Lung (tissue), 12 donors: ENCODE measurements around the gene ACBD5. TPM values are rescaled to one million over a fixed set of nuclear protein-coding genes. Genes with fewer than 3 reads are reported as not detected.

Experiments
- ATAC-seq: fragments of 200-7000 bp; cut with Tn5 transposase; one replicate; pipeline ENCODE4 v1.9.1; 2020; ENCODE audit warnings: moderate number of reproducible peaks; ENCODE audit not compliant: insufficient read depth, low FRiP score
- DNase-seq, 3 donors: peaks; one replicate each; pipeline ENCODE4 v3.0.0-alpha.2; 2013 to 2017
- H3K27ac ChIP-seq, 2 donors: one replicate each; pipeline ENCODE4 v1.5.1; 2013; ENCODE audit warnings: mild to moderate bottlenecking in 2 of 2, moderate library complexity in 2 of 2, control low read depth in 1 of 2, inconsistent platforms in 1 of 2, low read depth in 1 of 2, low read length in 1 of 2
- H3K27me3 ChIP-seq, 3 donors: one replicate each; pipeline ENCODE4 v1.5.1; 2013; ENCODE audit warnings: low read length in 2 of 3; ENCODE audit not compliant: control insufficient read depth in 3 of 3, insufficient read depth in 3 of 3
- H3K36me3 ChIP-seq, 4 donors: one replicate each; pipeline ENCODE4 v1.5.1; 2013; ENCODE audit warnings: low read length in 4 of 4, mild to moderate bottlenecking in 1 of 4, moderate library complexity in 1 of 4; ENCODE audit not compliant: control insufficient read depth in 4 of 4, insufficient read depth in 4 of 4
- H3K4me1 ChIP-seq, 5 donors: one replicate each; pipeline ENCODE4 v1.5.1; 2013; ENCODE audit warnings: low read length in 5 of 5, mild to moderate bottlenecking in 2 of 5, moderate library complexity in 1 of 5; ENCODE audit not compliant: control insufficient read depth in 5 of 5, insufficient read depth in 5 of 5
- H3K4me3 ChIP-seq: one replicate; pipeline ENCODE4 v1.5.1; 2013; ENCODE audit warnings: mild to moderate bottlenecking, control low read depth, moderate library complexity
- H3K9ac ChIP-seq, 2 donors: one replicate each; pipeline ENCODE4 v1.5.1; 2013; ENCODE audit warnings: low read length in 2 of 2, control low read depth in 1 of 2; ENCODE audit not compliant: insufficient read depth in 1 of 2
- H3K9me3 ChIP-seq, 4 donors: one replicate each; pipeline ENCODE4 v1.5.1; 2013; ENCODE audit warnings: low read length in 3 of 4, mild to moderate bottlenecking in 1 of 4, moderate library complexity in 1 of 4; ENCODE audit not compliant: control insufficient read depth in 4 of 4, insufficient read depth in 3 of 4
- WGBS, 2 donors: extraction: QIAGEN DNeasy Blood & Tissue Kit; methylation state at CpG; one replicate each; pipeline ENCODE4 v1.1.7; 2013; 5-methylcytosine and 5-hydroxymethylcytosine counted together
- polyA plus RNA-seq, 2 donors: library from polyadenylated mRNA; stranded (reverse); fragments of 200-250 nt; gene quantifications; one replicate each; pipeline ENCODE4 v1.2.1, GENCODE V29; 2013
- total RNA-seq, 2 donors: library from RNA; depleted of rRNA in 1 of 2; stranded (reverse); fragments of >200 nt in 1 of 2; gene quantifications; one replicate each; pipeline ENCODE4 v1.2.1, GENCODE V29; 2014 to 2021
- TF ChIP-seq, protein P1 (sequence below): IDR thresholded peaks from 2 replicates; pipeline ENCODE4 v1.5.1; 2012; ENCODE audit warnings: mild to moderate bottlenecking; ENCODE audit errors: control extremely low read depth, extremely low read depth
- donor health status: control.
- donor health status: control.
- donor health status: Bipolar disorder and iron deficiency.
- donor health status: healthy.
- donor health status: DM: yes; HTN: yes; CAD: no.

Gene ACBD5
- total and polyA plus RNA-seq, 4 donors = 10.4 to 25.3 (median 17.3) TPM

DNA sequence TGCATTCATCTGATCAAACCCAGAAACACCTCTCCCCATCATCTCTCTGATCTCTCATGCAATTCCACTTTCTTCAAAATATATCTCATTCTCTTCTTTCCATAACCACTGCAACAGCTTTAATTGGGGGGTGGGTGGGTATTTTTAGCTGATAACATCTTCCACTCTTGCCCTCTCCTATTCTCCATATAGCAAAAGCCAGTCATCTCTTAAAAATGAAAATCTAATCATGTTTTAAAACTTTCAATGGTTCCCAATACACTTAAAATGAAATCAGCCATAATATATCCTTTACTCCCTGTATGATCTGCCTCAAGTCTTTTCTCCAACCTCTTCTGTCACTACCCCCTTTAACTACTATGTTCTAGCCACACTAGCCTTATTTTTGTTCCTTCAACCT is 87.9 kb downstream of the ACBD5 start:
- H3K9ac ChIP-seq = peak overlapping the region; percentile 99
- no peak for DNase-seq

DNA sequence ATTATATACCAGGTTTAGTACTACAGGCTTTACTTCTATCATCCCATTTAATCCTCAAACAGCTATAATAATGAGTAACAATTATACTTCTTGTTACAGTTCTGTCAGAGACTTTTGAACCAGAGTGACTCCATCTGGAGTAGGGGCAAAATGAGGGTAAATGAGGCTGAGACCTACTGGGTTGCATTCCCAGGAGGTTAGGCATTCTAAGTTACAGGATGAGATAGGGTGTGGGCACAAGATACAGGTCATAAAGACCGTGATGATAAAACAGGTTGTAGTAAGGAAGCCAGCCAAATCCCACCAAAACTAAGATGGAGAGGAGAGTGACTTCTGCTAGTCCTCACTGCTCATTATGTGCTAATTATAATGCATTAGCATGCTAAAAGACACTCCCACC is 90.3 kb downstream of the ACBD5 start:
- Histone ChIP-seq H3K4me3 (no peak overlapping the region), H3K4me1 (peaks cover 0 to 13% (median 11%) of the 10 kb centered on the region in 5 donors), H3K27me3 (no peaks in the 10 kb centered on the region), H3K36me3 (peaks cover 11 to 27% (median 23%) of the 10 kb centered on the region in 4 donors), H3K9ac (no peak overlapping the region), H3K9me3 (no peaks in the 10 kb centered on the region), H3K27ac (no peak overlapping the region)
- 97 to 100% methylated on average over 1 of the region's 1 CpG for WGBS, 2 donors
- TF ChIP-seq, protein P1, sequence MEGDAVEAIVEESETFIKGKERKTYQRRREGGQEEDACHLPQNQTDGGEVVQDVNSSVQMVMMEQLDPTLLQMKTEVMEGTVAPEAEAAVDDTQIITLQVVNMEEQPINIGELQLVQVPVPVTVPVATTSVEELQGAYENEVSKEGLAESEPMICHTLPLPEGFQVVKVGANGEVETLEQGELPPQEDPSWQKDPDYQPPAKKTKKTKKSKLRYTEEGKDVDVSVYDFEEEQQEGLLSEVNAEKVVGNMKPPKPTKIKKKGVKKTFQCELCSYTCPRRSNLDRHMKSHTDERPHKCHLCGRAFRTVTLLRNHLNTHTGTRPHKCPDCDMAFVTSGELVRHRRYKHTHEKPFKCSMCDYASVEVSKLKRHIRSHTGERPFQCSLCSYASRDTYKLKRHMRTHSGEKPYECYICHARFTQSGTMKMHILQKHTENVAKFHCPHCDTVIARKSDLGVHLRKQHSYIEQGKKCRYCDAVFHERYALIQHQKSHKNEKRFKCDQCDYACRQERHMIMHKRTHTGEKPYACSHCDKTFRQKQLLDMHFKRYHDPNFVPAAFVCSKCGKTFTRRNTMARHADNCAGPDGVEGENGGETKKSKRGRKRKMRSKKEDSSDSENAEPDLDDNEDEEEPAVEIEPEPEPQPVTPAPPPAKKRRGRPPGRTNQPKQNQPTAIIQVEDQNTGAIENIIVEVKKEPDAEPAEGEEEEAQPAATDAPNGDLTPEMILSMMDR = no peak
- ATAC-seq (no peak), DNase-seq (no peak)

More for the DNA sequence above, 87.9 kb downstream of the ACBD5 start:
- Histone ChIP-seq H3K4me3 (no peak overlapping the region), H3K9me3 (no peaks in the 10 kb centered on the region), H3K36me3 (peaks cover 5 to 15% (median 9%) of the 10 kb centered on the region in 4 donors), H3K27me3 (no peaks in the 10 kb centered on the region), H3K27ac (no peak overlapping the region), H3K4me1 (peaks cover 4 to 15% (median 11%) of the 10 kb centered on the region in 5 donors)
- no peak for ATAC-seq
- TF ChIP-seq, protein P1 = no peak

DNA sequence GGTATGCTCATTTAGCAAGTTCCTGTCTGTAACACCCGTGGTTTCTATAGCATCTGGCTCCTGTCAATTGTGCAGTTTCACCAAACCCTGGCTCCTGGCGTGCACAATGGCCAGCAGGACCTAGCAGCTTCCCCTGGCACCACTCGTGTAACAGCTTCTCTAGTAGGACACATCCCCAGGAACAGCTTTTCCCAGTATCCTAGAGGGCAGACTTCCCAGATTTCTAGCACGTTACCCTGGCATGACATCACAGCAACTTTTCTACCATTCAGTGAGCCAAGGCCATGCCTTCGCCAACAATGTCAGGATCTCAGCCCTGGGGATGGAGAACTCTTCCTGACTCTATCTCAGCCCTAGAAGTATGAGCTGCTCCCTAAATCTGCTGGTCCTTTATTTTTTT is 92.9 kb downstream of the ACBD5 start:
- no peak overlapping the region for H3K9ac ChIP-seq
- TF ChIP-seq, protein P1 = no peak
- peaks cover 12 to 36% (median 27%) of the 10 kb centered on the region in 4 donors for H3K36me3 ChIP-seq
- WGBS, 2 donors = 54 to 84% methylated on average over 5 of the region's 5 CpGs
- H3K9me3 ChIP-seq = no peaks in the 10 kb centered on the region
- H3K4me3 ChIP-seq = no peak overlapping the region
- H3K4me1 ChIP-seq = peaks cover 0 to 9% (median 6%) of the 10 kb centered on the region in 5 donors
- no peak overlapping the region for H3K27ac ChIP-seq
- ATAC-seq (no peak), DNase-seq (no peak)
- no peaks in the 10 kb centered on the region for H3K27me3 ChIP-seq

DNA sequence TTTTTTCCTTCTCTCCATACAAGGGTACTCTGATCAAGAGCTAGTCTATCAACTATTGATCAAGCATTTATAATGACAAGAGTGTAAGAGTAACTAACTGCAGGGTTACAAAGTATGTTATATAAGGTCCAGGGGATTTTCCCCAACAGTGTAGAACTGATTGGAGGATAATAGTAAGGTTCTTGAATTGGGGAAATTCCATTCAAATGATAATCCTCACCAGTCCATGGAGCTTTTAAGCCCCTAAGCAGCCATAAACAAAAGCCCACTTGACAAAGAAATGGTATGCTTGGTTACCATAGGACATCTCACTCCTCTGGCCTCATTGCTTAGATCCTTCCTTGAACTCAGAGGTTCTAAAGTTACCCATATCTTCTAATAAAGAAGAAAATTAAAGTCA is 94.7 kb downstream of the ACBD5 start:
- Histone ChIP-seq H3K27me3 (no peaks in the 10 kb centered on the region), H3K4me1 (peaks cover 0 to 3% (median 0%) of the 10 kb centered on the region in 5 donors), H3K4me3 (no peak overlapping the region), H3K36me3 (peaks cover 16 to 42% (median 30%) of the 10 kb centered on the region in 4 donors), H3K9me3 (no peaks in the 10 kb centered on the region), H3K9ac (no peak overlapping the region), H3K27ac (no peak overlapping the region)
- TF ChIP-seq, protein P1 = no peak
- DNase-seq (no peak), ATAC-seq (no peak)
